H9 (cell line): Measurements from ENCODE around the gene GLS2. TPM values are rescaled to one million over a fixed set of nuclear protein-coding genes. Genes with fewer than 3 reads are reported as not detected.

ENCODE experiments used
- DNase-seq: peaks from one replicate; pipeline ENCODE4 v3.0.0-alpha.2; 2017
- H2AFZ ChIP-seq: one replicate; pipeline ENCODE4 v1.6.1; 2013; ENCODE audit warnings: mild to moderate bottlenecking, low read length, control low read depth, moderate library complexity
- H2AK5ac ChIP-seq: 2 replicates; pipeline ENCODE4 v1.6.1; 2013; ENCODE audit warnings: low read length, control low read depth, mixed read lengths; ENCODE audit not compliant: insufficient read length
- H2BK120ac ChIP-seq: one replicate; pipeline ENCODE4 v1.6.1; 2013; ENCODE audit warnings: low read depth, mild to moderate bottlenecking, low read length, control low read depth, inconsistent platforms; ENCODE audit not compliant: poor library complexity, severe bottlenecking
- H2BK12ac ChIP-seq: 2 replicates; pipeline ENCODE4 v1.6.1; 2013; ENCODE audit warnings: low read length, control low read depth, mixed read lengths, low read depth; ENCODE audit not compliant: insufficient read length
- H2BK15ac ChIP-seq: 2 replicates; pipeline ENCODE4 v1.6.1; 2013; ENCODE audit warnings: low read depth, low read length, control low read depth
- H2BK20ac ChIP-seq: one replicate; pipeline ENCODE4 v1.6.1; 2013; ENCODE audit warnings: low read depth, mild to moderate bottlenecking, low read length, control low read depth, inconsistent platforms; ENCODE audit not compliant: poor library complexity, severe bottlenecking
- H2BK5ac ChIP-seq: 2 replicates; pipeline ENCODE4 v1.6.1; 2013; ENCODE audit warnings: low read length, control low read depth, mixed read lengths; ENCODE audit not compliant: insufficient read length
- H3K14ac ChIP-seq: 2 replicates; pipeline ENCODE4 v1.6.1; 2013; ENCODE audit warnings: low read length, control low read depth; ENCODE audit not compliant: insufficient read depth
- H3K18ac ChIP-seq: 2 replicates; pipeline ENCODE4 v1.6.1; 2013; ENCODE audit warnings: low read depth, mild to moderate bottlenecking, mixed read lengths, low read length, control low read depth; ENCODE audit not compliant: insufficient read length
- H3K23ac ChIP-seq: 2 replicates; pipeline ENCODE4 v1.6.1; 2013; ENCODE audit warnings: low read length, control low read depth, mixed read lengths, low read depth; ENCODE audit not compliant: insufficient read length
- H3K23me2 ChIP-seq: 2 replicates; pipeline ENCODE4 v1.6.1; 2013; ENCODE audit warnings: low read depth, mild to moderate bottlenecking, mixed read lengths, low read length, control low read depth; ENCODE audit not compliant: insufficient read length, poor library complexity, severe bottlenecking
- H3K27ac ChIP-seq: 2 replicates; pipeline ENCODE4 v1.5.1; 2013; ENCODE audit warnings: low read length, control low read depth, mixed read lengths, low read depth; ENCODE audit not compliant: insufficient read length
- H3K27me3 ChIP-seq: 2 replicates; pipeline ENCODE4 v1.6.1; 2013; ENCODE audit warnings: low read length, control low read depth, inconsistent platforms; ENCODE audit not compliant: insufficient read depth
- H3K4ac ChIP-seq: 2 replicates; pipeline ENCODE4 v1.6.1; 2013; ENCODE audit warnings: low read depth, mild to moderate bottlenecking, control low read depth, inconsistent platforms, low read length, moderate library complexity
- H3K4me1 ChIP-seq: 2 replicates; pipeline ENCODE4 v1.6.1; 2013; ENCODE audit warnings: low read length, control low read depth, inconsistent platforms; ENCODE audit not compliant: insufficient read depth
- H3K4me2 ChIP-seq: 2 replicates; pipeline ENCODE4 v1.6.1; 2013; ENCODE audit warnings: low read length, control low read depth, mixed read lengths; ENCODE audit not compliant: insufficient read length, insufficient read depth
- H3K56ac ChIP-seq: 2 replicates; pipeline ENCODE4 v1.6.1; 2013; ENCODE audit warnings: low read depth, mild to moderate bottlenecking, mixed read lengths, low read length, control low read depth; ENCODE audit not compliant: insufficient read length
- H3K79me1 ChIP-seq: 2 replicates; pipeline ENCODE4 v1.6.1; 2013; ENCODE audit warnings: low read depth, mild to moderate bottlenecking, moderate library complexity, low read length, control low read depth, inconsistent platforms; ENCODE audit not compliant: insufficient read depth, poor library complexity, severe bottlenecking
- H3K79me2 ChIP-seq: 2 replicates; pipeline ENCODE4 v1.6.1; 2013; ENCODE audit warnings: low read length, control low read depth, inconsistent platforms; ENCODE audit not compliant: insufficient read depth
- H3K9ac ChIP-seq: 2 replicates; pipeline ENCODE4 v1.6.1; 2013; ENCODE audit warnings: low read length, control low read depth, mixed read lengths; ENCODE audit not compliant: insufficient read length; ENCODE audit errors: extremely low read depth
- H3K9me3 ChIP-seq: one replicate; pipeline ENCODE4 v1.6.1; 2013; ENCODE audit warnings: low read depth, low read length, inconsistent platforms; ENCODE audit not compliant: control insufficient read depth
- H3T11ph ChIP-seq: one replicate; pipeline ENCODE4 v1.6.1; 2013; ENCODE audit warnings: mild to moderate bottlenecking, low read length, control low read depth, inconsistent platforms
- H4K20me1 ChIP-seq: one replicate; pipeline ENCODE4 v1.6.1; 2013; ENCODE audit not compliant: control insufficient read depth, insufficient read length, insufficient read depth
- H4K5ac ChIP-seq: 2 replicates; pipeline ENCODE4 v1.6.1; 2013; ENCODE audit warnings: low read depth, mild to moderate bottlenecking, mixed read lengths, low read length, control low read depth; ENCODE audit not compliant: insufficient read length
- H4K8ac ChIP-seq: replicated peaks from 2 replicates; pipeline ENCODE4 v1.6.1; 2013; ENCODE audit warnings: low read length, control low read depth, mixed read lengths, low read depth; ENCODE audit not compliant: insufficient read length
- H4K91ac ChIP-seq: 2 replicates; pipeline ENCODE4 v1.6.1; 2013; ENCODE audit warnings: low read depth, mild to moderate bottlenecking, moderate library complexity, mixed read lengths, low read length, control low read depth; ENCODE audit not compliant: insufficient read length
- H3K27ac Mint-ChIP-seq, 3 experiments: 2 replicates in 2 of 3; 3 replicates in 1 of 3; pipeline ENCODE4 v1.8.0; 2020 to 2021; ENCODE audit warnings: mixed read lengths in 3 of 3, mild to moderate bottlenecking in 1 of 3, moderate library complexity in 1 of 3
- H3K27me3 Mint-ChIP-seq: 2 replicates; pipeline ENCODE4 v1.8.0; 2021; ENCODE audit warnings: low read depth, mild to moderate bottlenecking, moderate library complexity, mixed read lengths
- H3K36me3 Mint-ChIP-seq, 3 experiments: 2 replicates in 2 of 3; 3 replicates in 1 of 3; pipeline ENCODE4 v1.8.0; 2020 to 2021; ENCODE audit warnings: low read depth in 3 of 3, mixed read lengths in 3 of 3; ENCODE audit not compliant: insufficient read depth in 1 of 3
- H3K4me1 Mint-ChIP-seq, 2 experiments: 2 replicates each; pipeline ENCODE4 v1.8.0; 2020; ENCODE audit warnings: mixed read lengths in 2 of 2
- H3K4me3 Mint-ChIP-seq, 2 experiments: 2 replicates in 1 of 2; 3 replicates in 1 of 2; pipeline ENCODE4 v1.8.0; 2020 to 2021; ENCODE audit warnings: mild to moderate bottlenecking in 2 of 2, mixed read lengths in 2 of 2, moderate library complexity in 1 of 2
- H3K9me3 Mint-ChIP-seq, 2 experiments: 2 replicates in 1 of 2; 3 replicates in 1 of 2; pipeline ENCODE4 v1.8.0; 2020; ENCODE audit warnings: mild to moderate bottlenecking in 2 of 2, mixed read lengths in 2 of 2, moderate library complexity in 1 of 2
- CTCF ChIP-seq: fragments of 200-600 bp; sonication (generic); conservative IDR thresholded peaks from 3 replicates; pipeline ENCODE4 v1.8.0; 2021; ENCODE audit warnings: antibody characterized with exemption, mild to moderate bottlenecking
- WGBS: extraction: QIAGEN DNeasy Blood & Tissue Kit; methylation state at CpG from one replicate; pipeline ENCODE4 v1.1.7; 2013; ENCODE audit warnings: missing lambda C conversion rate, low lambda C conversion rate, mixed read lengths; ENCODE audit not compliant: insufficient read length; ENCODE audit errors: extremely low coverage; 5-methylcytosine and 5-hydroxymethylcytosine counted together
- total RNA-seq: library from RNA; stranded (reverse); gene quantifications from 2 replicates; pipeline ENCODE4 v1.2.1, GENCODE V29; 2021

Gene GLS2
- total RNA-seq, 1 experiment from 2014 or later = 17.0 TPM

DNA sequence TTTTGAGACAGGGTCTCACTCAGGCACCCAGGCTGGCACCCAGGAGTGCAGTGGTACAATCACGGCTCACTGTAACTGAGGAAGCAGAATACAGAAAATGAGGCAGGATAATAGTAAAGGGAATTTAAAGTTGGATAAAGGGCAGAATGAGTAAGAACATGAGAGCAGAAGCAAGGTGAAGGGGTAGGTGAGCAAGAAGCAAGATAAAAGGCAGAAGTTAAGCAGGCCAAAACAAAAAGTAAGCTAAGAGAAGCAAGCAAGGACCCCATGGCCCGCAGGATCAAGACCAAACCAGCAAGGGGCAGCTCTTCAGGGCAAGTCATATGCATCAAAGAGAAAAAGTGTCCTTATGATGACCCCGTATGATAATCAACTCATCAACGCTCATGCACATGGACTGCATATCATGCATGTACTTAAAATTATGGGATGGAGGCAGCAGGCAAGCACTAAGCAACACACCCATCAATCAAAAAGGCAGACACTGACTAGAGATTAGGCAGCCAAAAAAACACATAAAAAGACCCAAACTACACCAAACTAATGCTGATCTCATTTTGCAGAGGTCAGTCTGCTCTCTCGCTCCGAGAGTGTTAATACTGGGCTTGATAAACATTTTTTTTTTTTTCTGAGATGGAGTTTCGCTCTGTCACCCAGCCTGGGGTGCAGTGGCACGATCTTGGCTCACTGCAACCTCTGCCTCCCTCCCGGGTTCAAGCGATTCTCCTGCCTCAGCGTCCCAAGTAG is 50.4 kb downstream of the GLS2 start:
- no peak overlapping the region for H2BK20ac ChIP-seq
- no peaks in the 10 kb centered on the region for H4K20me1 ChIP-seq
- TF ChIP-seq CTCF = no peak
- peaks cover 12% of the 10 kb centered on the region for H3K79me1 ChIP-seq
- H3K27ac Mint-ChIP-seq = peak overlapping the region in 2 of 3 experiments; percentile 41 to 52; a peak in 6 of 7 replicates
- H3K4me3 Mint-ChIP-seq = no peak overlapping the region
- no peak overlapping the region for H2BK5ac ChIP-seq
- H4K8ac ChIP-seq = no peak overlapping the region
- no peak overlapping the region for H2BK120ac ChIP-seq
- H3K4ac ChIP-seq = no peak overlapping the region
- H3K56ac ChIP-seq = no peak overlapping the region
- H3K23me2 ChIP-seq = no peaks in the 10 kb centered on the region
- H3K9ac ChIP-seq = no peak overlapping the region
- no CpG with 5 or more reads among the region's 11 CpGs for WGBS
- H2BK12ac ChIP-seq = no peak overlapping the region
- H2AFZ ChIP-seq = no peak overlapping the region
- no peak overlapping the region for H3K23ac ChIP-seq
- H3T11ph ChIP-seq = no peak overlapping the region
- H3K4me1 Mint-ChIP-seq = peaks cover 18 to 19% of the 10 kb centered on the region in 2 experiments
- no peaks in the 10 kb centered on the region for H3K27me3 Mint-ChIP-seq
- no peak for DNase-seq
- no peak overlapping the region for H2BK15ac ChIP-seq
- no peak overlapping the region for H4K5ac ChIP-seq
- peaks cover 12% of the 10 kb centered on the region; the same call in 1 of the 2 replicates for H3K79me2 ChIP-seq
- no peak overlapping the region for H4K91ac ChIP-seq
- H3K9me3 ChIP-seq = peaks cover 7% of the 10 kb centered on the region
- H3K14ac ChIP-seq = no peak overlapping the region
- H3K36me3 Mint-ChIP-seq = peaks cover 25 to 38% (median 37%) of the 10 kb centered on the region in 3 experiments
- H3K4me1 ChIP-seq = no peaks in the 10 kb centered on the region
- H3K27ac ChIP-seq = no peak overlapping the region
- H3K9me3 Mint-ChIP-seq = peaks cover 6 to 10% of the 10 kb centered on the region in 2 experiments
- no peak overlapping the region for H3K4me2 ChIP-seq
- H2AK5ac ChIP-seq = no peak overlapping the region
- no peak overlapping the region for H3K18ac ChIP-seq
- H3K27me3 ChIP-seq = no peaks in the 10 kb centered on the region
